Lung (tissue), 12 donors: ENCODE data around the gene SRPRB. TPM values are rescaled to one million over a fixed set of nuclear protein-coding genes. Genes with fewer than 3 reads are reported as not detected.

Experiments
- ATAC-seq: fragments of 200-7000 bp; cut with Tn5 transposase; one replicate; pipeline ENCODE4 v1.9.1; 2020; ENCODE audit warnings: moderate number of reproducible peaks; ENCODE audit not compliant: insufficient read depth, low FRiP score
- DNase-seq, 3 donors: peaks; one replicate each; pipeline ENCODE4 v3.0.0-alpha.2; 2013 to 2017
- H3K27ac ChIP-seq, 2 donors: one replicate each; pipeline ENCODE4 v1.5.1; 2013; ENCODE audit warnings: mild to moderate bottlenecking in 2 of 2, moderate library complexity in 2 of 2, control low read depth in 1 of 2, inconsistent platforms in 1 of 2, low read depth in 1 of 2, low read length in 1 of 2
- H3K27me3 ChIP-seq, 3 donors: one replicate each; pipeline ENCODE4 v1.5.1; 2013; ENCODE audit warnings: low read length in 2 of 3; ENCODE audit not compliant: control insufficient read depth in 3 of 3, insufficient read depth in 3 of 3
- H3K36me3 ChIP-seq, 4 donors: one replicate each; pipeline ENCODE4 v1.5.1; 2013; ENCODE audit warnings: low read length in 4 of 4, mild to moderate bottlenecking in 1 of 4, moderate library complexity in 1 of 4; ENCODE audit not compliant: control insufficient read depth in 4 of 4, insufficient read depth in 4 of 4
- H3K4me1 ChIP-seq, 5 donors: one replicate each; pipeline ENCODE4 v1.5.1; 2013; ENCODE audit warnings: low read length in 5 of 5, mild to moderate bottlenecking in 2 of 5, moderate library complexity in 1 of 5; ENCODE audit not compliant: control insufficient read depth in 5 of 5, insufficient read depth in 5 of 5
- H3K4me3 ChIP-seq: one replicate; pipeline ENCODE4 v1.5.1; 2013; ENCODE audit warnings: mild to moderate bottlenecking, control low read depth, moderate library complexity
- H3K9ac ChIP-seq, 2 donors: one replicate each; pipeline ENCODE4 v1.5.1; 2013; ENCODE audit warnings: low read length in 2 of 2, control low read depth in 1 of 2; ENCODE audit not compliant: insufficient read depth in 1 of 2
- H3K9me3 ChIP-seq, 4 donors: one replicate each; pipeline ENCODE4 v1.5.1; 2013; ENCODE audit warnings: low read length in 3 of 4, mild to moderate bottlenecking in 1 of 4, moderate library complexity in 1 of 4; ENCODE audit not compliant: control insufficient read depth in 4 of 4, insufficient read depth in 3 of 4
- WGBS, 2 donors: extraction: QIAGEN DNeasy Blood & Tissue Kit; methylation state at CpG; one replicate each; pipeline ENCODE4 v1.1.7; 2013; 5-methylcytosine and 5-hydroxymethylcytosine counted together
- polyA plus RNA-seq, 2 donors: library from polyadenylated mRNA; stranded (reverse); fragments of 200-250 nt; gene quantifications; one replicate each; pipeline ENCODE4 v1.2.1, GENCODE V29; 2013
- total RNA-seq, 2 donors: library from RNA; depleted of rRNA in 1 of 2; stranded (reverse); fragments of >200 nt in 1 of 2; gene quantifications; one replicate each; pipeline ENCODE4 v1.2.1, GENCODE V29; 2014 to 2021
- TF ChIP-seq, protein P1 (sequence below): IDR thresholded peaks from 2 replicates; pipeline ENCODE4 v1.5.1; 2012; ENCODE audit warnings: mild to moderate bottlenecking; ENCODE audit errors: control extremely low read depth, extremely low read depth
- donor health status: control.
- donor health status: control.
- donor health status: Bipolar disorder and iron deficiency.
- donor health status: healthy.
- donor health status: DM: yes; HTN: yes; CAD: no.

Gene SRPRB
- total and polyA plus RNA-seq, 4 donors: 20.3 to 82.4 (median 39.3) TPM

DNA sequence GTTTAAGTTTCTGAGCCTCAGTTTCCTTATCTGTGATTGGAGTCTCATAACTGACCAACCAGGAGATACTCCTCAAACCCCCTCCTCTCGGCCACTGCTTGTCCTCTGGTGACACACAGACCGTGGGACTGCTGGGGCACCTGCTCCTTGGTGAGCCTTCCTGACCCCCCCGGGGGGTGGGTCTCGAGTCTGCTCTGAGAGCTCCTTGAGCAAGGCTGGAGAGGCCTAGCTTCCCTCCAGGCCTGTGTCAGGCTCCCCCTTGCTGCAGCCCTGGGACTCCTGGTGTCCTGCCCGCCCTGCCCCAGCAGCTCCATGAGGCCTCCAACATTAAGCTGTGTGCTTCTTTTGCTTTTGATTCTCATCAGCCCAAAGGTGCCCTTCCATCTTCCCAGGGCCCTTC, 27.7 kb downstream of the SRPRB start:
- ATAC-seq (no peak), DNase-seq (no peak)
- no peaks in the 10 kb centered on the region for H3K4me1 ChIP-seq

DNA sequence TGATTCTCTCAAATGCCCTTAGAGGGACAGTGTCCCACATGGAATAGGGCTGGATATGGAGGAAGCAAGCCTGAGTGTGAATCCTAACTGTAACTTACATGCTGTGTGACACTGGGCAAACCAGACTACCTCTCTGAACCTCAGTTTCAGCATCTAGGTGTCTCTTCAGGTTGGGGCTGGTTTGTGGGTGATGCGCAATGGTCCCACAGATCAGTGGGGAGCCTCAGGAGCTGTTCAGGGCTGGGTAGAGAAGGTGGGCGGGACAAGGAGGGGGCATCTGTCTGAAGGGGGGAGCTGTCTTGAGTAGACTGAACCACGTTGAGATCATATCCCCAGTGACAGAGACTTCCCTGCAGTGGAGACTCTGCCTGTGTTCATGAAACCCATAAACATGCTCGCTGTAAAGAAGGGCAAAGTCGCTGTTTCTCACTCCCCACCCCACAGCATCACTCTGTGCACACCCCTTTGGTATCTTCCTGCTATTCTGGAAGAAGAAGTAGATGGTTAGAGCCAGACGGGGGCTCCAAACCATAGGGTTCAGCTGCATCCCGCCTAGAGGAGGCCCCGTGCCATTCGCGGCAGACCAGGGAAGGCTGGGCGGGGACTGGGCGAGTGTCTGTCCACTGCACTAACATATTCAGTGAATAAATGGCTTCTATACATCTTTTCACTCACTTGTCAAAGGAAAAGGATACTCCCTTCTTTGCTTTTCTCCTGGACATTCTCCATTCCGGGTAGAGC, 28.4 kb downstream of the SRPRB start:
- Histone ChIP-seq H3K9me3 (no peaks in the 10 kb centered on the region), H3K9ac (no peak overlapping the region), H3K27ac (no peak overlapping the region), H3K36me3 (peaks cover 0 to 3% (median 0%) of the 10 kb centered on the region in 4 donors), H3K4me3 (no peak overlapping the region), H3K27me3 (no peaks in the 10 kb centered on the region), H3K4me1 (no peaks in the 10 kb centered on the region)
- ATAC-seq (no peak), DNase-seq (no peak)
- 91 to 93% methylated on average over 13 of the region's 13 CpGs for WGBS, 2 donors
- TF ChIP-seq, protein P1, sequence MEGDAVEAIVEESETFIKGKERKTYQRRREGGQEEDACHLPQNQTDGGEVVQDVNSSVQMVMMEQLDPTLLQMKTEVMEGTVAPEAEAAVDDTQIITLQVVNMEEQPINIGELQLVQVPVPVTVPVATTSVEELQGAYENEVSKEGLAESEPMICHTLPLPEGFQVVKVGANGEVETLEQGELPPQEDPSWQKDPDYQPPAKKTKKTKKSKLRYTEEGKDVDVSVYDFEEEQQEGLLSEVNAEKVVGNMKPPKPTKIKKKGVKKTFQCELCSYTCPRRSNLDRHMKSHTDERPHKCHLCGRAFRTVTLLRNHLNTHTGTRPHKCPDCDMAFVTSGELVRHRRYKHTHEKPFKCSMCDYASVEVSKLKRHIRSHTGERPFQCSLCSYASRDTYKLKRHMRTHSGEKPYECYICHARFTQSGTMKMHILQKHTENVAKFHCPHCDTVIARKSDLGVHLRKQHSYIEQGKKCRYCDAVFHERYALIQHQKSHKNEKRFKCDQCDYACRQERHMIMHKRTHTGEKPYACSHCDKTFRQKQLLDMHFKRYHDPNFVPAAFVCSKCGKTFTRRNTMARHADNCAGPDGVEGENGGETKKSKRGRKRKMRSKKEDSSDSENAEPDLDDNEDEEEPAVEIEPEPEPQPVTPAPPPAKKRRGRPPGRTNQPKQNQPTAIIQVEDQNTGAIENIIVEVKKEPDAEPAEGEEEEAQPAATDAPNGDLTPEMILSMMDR: no peak

More for the DNA sequence above, 27.7 kb downstream of the SRPRB start:
- H3K4me3 ChIP-seq: no peak overlapping the region
- peaks cover 0 to 3% (median 0%) of the 10 kb centered on the region in 4 donors for H3K36me3 ChIP-seq
- H3K27ac ChIP-seq: no peak overlapping the region
- WGBS, 2 donors: 83 to 92% methylated on average over 5 of the region's 5 CpGs
- TF ChIP-seq, protein P1: no peak
- no peaks in the 10 kb centered on the region for H3K27me3 ChIP-seq
- no peak overlapping the region for H3K9ac ChIP-seq
- no peaks in the 10 kb centered on the region for H3K9me3 ChIP-seq

DNA sequence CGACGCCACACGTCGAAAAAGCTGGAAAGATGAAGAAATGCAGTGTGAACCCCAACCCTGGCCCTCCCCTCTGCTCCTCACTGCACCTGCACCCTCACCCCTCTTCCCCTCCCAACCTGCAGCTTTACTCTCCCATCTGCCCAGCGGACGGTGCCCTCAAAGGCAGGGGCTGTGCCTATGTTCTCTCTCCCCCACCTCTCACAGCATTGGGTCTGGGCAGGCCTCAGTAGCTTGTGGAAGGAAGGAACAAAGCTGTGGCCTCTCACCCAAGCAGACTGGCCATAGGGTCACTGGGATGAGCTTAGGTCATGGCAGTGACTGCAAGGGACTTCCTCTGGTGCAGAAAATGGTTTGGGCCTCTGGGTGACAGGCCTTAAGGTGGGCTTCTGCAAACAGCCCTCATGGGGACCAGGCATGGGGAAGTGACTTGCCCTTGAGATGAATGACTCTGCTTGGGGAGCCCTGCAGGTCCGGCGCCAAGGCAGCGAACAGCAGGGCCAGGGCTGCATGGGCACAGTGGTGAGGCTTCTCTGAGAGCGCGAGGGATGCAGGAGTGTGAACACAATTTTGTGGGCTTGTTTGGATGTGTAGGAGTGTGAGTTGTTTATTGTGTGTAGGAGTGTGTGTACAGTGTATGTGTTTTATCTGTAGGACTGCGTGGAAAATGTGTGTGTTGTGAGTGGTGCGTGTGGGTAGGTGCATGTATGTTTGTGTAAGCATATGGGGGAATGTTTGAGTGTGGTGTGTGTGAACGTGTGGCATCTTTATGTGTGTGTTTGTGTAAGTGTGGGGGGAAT, 29.2 kb downstream of the SRPRB start:
- no peak for ATAC-seq

More for the DNA sequence above, 29.2 kb downstream of the SRPRB start:
- TF ChIP-seq, protein P1: no peak
- peaks cover 0 to 3% (median 0%) of the 10 kb centered on the region in 4 donors for H3K36me3 ChIP-seq
- no peaks in the 10 kb centered on the region for H3K9me3 ChIP-seq
- no peaks in the 10 kb centered on the region for H3K27me3 ChIP-seq
- no peak overlapping the region for H3K4me3 ChIP-seq
- H3K9ac ChIP-seq: no peak overlapping the region
- H3K4me1 ChIP-seq: no peaks in the 10 kb centered on the region
- 95 to 96% methylated on average over 14 of the region's 14 CpGs for WGBS, 2 donors
- DNase-seq: no peak
- no peak overlapping the region for H3K27ac ChIP-seq
